NCI-H82 treated with DMSO at 0.1 percent for 48 hours (cell line): ENCODE data around the gene LHX8.
"Not testable (repeated sequence)": the region's sequence is repeated elsewhere in the genome, so short reads cannot be mapped to it uniquely, and the experiment has no call there.

Source experiments
- DNase-seq: peaks from one replicate; lab custom pipeline; 2025; ENCODE audit not compliant: unreplicated experiment; lab: John Stamatoyannopoulos, UW

The LHX8 gene

GRCh38 chr1:75132812-75133619 is 1.2 kb upstream of the LHX8 start:
- DNase-seq = no peak

DNA sequence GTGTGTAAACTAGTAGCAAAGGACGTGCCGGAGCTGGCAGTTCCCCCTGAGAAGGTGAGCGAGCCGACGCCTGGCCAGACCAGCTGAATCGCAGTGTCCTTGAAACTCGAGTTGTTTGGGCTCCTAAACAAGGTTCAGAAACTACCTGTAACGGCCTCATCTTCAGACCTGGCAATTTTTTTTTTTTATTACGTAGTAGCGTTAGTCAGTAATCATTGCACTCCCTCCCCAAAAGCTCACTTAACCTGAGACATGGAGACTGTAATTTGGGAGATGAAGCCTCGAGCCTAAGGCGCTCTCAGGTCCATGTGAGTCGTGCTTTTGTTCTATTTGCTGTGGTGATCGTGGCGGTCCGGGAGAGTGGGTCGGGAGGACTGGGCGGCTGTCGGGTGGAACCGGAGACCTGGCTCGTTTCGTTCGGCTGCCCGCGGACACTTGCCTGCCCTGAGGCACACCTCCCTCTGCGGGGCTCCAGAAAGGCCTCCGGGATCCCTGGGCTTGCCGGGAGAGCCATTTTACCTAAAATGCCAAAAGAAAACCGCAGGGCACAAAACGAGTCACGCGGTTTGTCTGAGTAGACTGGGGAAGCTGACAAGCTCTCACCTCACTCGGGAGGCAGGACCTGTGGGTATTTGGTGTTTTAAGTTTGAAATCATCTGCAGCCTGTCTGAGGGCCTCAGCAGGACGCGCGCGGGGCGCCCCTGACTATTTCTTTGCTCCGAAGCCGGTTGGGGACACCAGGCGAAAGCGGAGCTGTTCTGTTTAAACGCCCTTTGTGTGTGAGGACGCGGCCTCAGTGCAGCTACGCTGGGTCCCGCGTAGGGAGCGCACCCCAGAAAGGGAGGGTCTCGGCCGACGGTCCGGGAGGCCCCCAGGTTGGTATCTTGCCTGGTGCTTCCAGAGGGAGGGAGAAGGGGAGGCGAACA is 722 bp downstream of the LHX8 start:
- no peak for DNase-seq

- peak; percentile 83 for DNase-seq
Measured at GRCh38 chr1:75135573-75136194, 1.5 kb downstream of the LHX8 start.

DNA sequence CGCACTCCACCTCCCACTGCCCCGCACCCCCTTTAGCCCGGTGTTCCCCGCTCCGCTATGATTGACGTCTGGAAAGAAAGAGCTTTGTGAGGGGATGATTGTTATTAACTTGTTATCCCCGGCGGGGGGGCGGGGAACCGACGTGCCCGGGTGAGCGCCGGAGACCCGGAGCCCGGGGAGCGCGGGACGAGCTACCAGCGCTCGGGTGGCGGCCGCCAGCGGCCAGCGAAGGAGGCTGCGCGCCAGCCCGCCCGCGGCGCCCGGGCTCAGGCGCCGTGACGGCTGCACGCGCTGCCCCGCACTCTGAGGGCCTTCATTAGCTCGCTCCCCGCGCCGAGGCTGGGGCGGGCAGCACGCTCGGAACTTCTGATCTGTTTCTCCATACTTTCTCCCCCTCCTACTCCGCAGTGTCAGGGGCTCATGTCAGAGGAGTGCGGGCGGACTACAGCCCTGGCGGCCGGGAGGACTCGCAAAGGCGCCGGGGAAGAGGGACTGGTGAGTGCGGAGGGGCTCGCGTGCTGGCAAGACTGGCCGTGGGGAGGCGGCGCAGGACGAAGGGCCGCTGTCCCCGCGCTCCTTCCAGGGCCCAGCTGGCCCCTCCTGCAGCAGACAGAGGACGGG is 2.1 kb downstream of the LHX8 start:
- peak; percentile 83 for DNase-seq

DNA sequence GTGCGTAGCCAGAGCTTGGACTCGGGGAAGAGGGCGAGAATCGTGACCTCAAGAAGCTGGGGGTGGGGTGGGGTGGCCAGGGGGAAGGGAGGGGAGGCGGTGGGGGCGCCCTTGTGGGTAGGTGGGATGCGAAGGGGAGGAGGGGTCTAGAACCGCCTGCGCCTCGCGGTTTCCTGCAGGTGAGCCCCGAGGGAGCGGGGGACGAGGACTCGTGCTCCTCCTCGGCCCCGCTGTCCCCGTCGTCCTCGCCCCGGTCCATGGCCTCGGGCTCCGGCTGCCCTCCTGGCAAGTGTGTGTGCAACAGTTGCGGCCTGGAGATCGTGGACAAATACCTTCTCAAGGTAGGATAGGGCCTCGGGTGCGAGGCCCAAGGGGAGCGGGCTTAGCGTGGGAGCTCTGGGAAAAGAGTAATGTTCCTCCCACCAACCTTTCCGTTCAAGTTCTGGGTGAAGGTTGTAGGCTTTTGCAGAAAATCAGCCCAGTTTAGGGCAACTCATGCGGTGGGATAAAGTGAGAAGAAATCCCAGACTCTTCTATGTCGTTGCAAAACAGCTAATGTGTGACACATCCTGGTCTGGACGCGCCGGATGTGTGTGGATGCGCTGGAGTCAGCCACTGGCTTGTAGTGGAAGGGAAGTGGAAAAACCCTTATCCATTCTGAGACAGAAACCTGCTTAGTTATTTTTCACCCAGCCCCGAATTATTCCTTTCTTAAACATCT is 2.9 kb downstream of the LHX8 start:
- no peak for DNase-seq

GRCh38 chr1:75152092-75152491 is 17.9 kb downstream of the LHX8 start:
- no peak for DNase-seq

- DNase-seq = no peak
Measured at GRCh38 chr1:75159154-75159553, 25.0 kb downstream of the LHX8 start.

GRCh38 chr1:75165264-75165663 is 31.1 kb downstream of the LHX8 start:
- DNase-seq = no peak

DNA sequence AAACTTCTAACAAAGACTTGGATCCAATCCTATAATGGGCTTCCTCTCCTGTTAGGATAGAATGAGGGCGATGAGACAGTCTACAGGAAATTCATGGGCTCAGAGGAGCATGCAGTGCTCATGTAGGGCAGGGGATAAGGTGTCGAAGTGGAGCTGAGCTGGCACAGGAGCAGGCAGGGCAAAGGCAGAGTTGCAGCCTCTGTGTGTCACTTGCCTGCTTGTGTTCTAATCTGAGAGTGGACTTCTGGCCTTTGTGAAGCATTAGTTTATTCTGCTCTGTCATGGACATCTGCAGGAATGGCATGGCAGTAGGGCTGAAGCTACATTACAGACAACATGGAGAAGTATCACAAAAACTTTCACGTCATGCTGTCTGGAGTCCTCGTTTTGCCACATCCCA is 32.6 kb downstream of the LHX8 start:
- no peak for DNase-seq

DNA sequence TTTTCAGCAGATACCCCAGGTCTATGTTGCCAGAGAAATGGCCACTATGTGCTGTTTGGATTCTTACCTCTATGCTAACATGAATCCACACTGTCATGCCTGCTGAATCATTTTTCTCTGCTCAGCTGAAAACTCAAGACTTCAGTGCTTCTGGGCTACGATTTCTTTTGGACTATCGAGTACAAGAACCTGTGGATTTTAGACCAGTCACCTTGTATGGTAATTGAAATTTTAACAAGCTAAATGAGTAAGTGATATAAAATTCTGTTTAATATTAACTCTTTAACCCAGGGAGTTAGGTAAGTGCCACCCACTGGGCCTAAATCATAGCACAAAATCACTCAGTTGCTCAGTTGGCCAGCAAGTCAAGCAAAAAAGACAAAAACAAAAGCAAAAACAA is 35.8 kb downstream of the LHX8 start:
- DNase-seq = no peak

DNA sequence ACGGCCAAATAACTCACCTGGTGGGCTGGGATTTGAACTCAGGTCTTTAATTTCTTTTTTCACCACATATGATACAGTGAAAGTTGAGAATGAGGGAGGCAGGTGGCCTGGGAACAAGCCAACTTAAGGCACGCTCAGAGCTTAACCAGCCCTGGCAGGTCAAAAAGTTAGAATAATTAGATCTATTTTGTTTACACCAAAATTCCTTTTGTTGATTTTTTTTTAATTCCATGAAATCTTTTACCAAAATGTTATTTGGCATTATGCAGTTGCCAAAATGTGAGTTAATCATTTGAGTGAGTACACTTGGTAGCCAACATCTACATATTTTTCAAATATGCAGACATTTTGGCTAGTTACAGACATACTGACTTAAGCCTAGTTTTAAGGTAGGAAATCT is 36.8 kb downstream of the LHX8 start:
- no peak for DNase-seq

- no peak for DNase-seq
Measured at GRCh38 chr1:75171876-75172275, 37.7 kb downstream of the LHX8 start.

DNA sequence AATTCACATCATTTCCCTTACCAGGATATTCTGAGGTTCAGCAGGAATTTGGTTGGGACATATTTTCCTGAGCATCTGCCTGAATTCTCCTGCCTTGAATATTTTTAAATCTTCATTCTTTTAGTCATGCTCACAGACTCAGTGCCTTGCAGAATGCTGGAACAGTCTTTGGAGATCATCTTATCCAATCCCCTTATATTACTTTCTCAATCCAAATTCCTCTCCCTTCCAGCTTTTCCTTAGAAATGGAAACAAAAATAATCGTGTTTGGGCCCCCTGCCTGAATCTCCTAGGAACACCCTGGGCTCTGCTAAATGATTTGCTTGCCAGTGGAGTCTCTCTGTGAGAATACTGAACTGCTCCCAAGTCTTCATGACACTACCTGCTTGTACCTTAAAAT is 38.4 kb downstream of the LHX8 start:
- no peak for DNase-seq

- no peak for DNase-seq
Measured at GRCh38 chr1:75174031-75174760, 40.0 kb downstream of the LHX8 start.

GRCh38 chr1:75181214-75181955 is 47.2 kb downstream of the LHX8 start:
- DNase-seq = not testable (repeated sequence)

GRCh38 chr1:75188892-75189291 is 54.7 kb downstream of the LHX8 start:
- no peak for DNase-seq

- DNase-seq = no peak
Measured at GRCh38 chr1:75198163-75198562, 64.0 kb downstream of the LHX8 start.

- DNase-seq = no peak
Measured at GRCh38 chr1:75198761-75199160, 64.6 kb downstream of the LHX8 start.

DNA sequence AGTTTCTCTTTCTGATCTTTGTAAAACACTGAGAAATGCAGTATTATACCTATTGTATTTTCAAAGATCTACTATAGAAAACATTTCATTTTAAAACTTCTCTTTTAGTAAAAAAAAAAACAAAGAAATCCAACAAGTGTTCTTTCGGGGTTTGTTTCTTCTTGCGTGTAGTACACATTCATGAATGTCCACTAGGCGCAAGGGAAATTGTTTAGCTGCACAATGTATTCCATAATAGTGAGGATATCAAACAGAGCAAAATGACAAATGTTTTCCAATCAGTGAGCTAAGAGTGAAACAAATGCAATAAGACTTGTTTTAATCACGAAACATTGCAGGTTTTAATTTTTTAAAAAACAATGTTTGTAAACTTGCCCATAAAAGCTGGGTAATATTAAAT is 68.6 kb downstream of the LHX8 start:
- no peak for DNase-seq
